AG10803 (cell line): ENCODE results near the gene UGT2A3.

Experiments used
- DNase-seq: peaks from one replicate; pipeline ENCODE4 v3.0.0; 2010; ENCODE audit warnings: low read depth
- H3K4me3 ChIP-seq: 2 replicates; pipeline ENCODE4 v1.5.1; 2011; ENCODE audit warnings: mild to moderate bottlenecking, low read length, control low read depth
- TF ChIP-seq, protein P1 (sequence below): conservative IDR thresholded peaks from 2 replicates; pipeline ENCODE4 v1.5.1; 2011; ENCODE audit warnings: mild to moderate bottlenecking, low read length, control low read depth, inconsistent platforms

The UGT2A3 gene

DNA sequence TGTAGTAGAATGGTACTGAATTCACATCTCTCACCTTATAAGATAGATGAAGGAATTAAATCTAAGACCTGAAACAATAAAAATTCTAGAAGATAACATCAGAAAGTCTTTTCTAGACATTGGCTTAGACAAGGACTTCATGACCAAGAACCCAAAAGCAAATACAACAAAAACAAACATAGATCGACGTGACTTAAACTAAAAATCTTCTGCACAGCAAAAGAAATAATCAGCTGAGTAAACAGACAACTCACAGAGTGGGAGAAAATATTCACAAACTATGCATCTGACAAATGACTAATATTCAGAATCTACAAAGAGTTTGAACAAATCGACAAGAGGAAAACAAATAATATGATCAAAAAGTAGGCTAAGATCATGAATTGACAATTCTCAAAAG is 38.8 kb downstream of the UGT2A3 start:
- H3K4me3 ChIP-seq = no peak overlapping the region
- DNase-seq = no peak
- TF ChIP-seq, protein P1, sequence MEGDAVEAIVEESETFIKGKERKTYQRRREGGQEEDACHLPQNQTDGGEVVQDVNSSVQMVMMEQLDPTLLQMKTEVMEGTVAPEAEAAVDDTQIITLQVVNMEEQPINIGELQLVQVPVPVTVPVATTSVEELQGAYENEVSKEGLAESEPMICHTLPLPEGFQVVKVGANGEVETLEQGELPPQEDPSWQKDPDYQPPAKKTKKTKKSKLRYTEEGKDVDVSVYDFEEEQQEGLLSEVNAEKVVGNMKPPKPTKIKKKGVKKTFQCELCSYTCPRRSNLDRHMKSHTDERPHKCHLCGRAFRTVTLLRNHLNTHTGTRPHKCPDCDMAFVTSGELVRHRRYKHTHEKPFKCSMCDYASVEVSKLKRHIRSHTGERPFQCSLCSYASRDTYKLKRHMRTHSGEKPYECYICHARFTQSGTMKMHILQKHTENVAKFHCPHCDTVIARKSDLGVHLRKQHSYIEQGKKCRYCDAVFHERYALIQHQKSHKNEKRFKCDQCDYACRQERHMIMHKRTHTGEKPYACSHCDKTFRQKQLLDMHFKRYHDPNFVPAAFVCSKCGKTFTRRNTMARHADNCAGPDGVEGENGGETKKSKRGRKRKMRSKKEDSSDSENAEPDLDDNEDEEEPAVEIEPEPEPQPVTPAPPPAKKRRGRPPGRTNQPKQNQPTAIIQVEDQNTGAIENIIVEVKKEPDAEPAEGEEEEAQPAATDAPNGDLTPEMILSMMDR = no peak

DNA sequence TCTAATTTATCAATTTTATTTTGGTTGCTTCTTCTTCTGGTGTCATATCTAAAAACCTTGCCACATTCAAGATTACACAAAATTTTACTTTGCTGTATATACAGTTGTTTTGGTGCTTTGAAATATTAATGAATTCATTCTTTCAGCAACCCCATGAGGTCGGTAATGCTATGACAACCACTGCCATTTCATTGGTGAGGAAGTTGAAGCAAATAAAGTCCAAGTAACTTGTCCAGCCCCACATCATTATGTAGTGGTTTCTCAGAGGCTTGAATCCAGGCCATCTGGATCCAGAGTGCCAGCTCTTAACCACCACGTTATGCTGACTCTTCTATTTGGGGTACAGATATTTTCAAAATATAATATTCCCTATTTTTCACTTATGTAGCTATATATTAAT is 42.2 kb downstream of the UGT2A3 start:
- TF ChIP-seq, protein P1 = no peak
- no peak overlapping the region for H3K4me3 ChIP-seq
- DNase-seq = no peak

DNA sequence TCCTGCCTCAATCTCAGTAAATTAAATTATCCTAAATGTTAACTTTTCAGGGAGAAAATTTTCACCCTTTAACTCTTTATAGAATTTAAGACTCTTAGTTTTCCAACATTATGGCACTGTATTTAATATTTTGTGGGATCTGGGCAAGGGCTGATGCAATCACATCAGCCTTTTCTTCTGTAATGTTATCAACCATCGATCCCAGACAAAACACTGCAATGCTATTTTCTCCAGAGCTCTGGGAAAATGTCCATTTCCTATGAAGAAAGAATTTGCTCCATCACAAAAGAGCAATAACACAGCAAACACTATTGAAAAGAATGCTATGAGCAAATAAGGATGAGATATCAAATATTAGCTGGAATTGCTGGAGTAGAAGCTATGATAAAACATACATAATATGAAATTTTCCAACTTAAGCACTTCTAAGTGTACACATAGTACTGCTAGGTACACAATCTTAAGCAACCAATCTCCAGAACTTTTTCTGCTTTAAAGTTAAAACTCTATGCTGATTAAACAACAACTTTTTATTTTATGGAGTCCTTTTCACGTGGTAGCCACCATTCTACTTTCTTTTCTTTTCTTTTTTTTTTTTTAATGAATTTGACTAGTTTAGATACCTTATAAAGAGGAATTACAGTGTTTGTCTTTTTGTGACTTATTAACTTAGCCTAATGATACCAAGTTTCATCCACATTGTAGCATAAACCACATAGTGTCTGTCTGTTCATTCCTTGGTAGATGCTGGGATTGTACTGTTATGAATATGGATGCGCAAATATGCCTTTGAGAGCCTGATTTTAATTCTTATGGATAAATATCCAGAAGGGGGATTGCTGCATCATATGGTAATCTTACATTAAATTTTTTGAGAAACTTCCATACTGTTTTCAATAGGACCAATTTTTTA is 43.6 kb downstream of the UGT2A3 start:
- TF ChIP-seq, protein P1 = no peak
- DNase-seq = no peak
- no peak overlapping the region for H3K4me3 ChIP-seq

DNA sequence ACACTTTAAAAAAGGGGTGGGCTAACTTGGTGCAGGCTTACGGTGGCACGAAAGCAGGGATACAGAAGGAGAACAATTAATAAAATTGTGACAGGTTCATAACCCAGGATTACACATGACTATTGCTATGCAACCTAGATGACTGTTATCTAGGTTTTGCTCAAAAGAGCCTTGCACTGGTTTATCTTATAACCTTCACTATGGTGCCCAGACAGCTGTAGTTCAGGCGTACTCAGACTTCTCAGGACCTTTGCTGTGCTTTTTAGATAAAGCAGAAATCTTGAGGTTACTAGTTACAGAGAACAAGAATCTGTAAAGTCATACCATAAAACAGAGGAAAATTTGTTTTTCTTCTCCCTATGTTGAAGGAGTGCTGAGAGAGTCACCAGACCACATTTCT is 44.4 kb downstream of the UGT2A3 start:
- no peak overlapping the region for H3K4me3 ChIP-seq
- no peak for DNase-seq
- TF ChIP-seq, protein P1 = no peak

DNA sequence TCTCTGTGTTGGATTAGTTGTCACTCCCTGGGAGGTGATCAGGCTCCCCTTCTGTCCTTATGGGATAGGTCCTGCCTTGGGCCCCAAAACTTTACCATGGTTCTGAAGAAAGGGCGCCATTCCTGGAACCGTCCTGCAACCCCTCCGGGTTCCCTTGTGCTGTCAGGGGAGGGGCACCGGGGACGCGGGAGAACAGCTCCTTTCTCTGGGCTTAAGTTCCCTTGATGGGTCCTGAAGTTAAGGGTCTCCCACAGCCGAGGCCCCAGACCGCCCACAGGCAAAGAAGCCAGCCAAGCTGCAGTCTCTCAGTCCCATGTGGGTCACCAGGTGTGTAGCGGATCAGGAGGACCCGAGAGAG is 44.8 kb downstream of the UGT2A3 start:
- DNase-seq = no peak
- TF ChIP-seq, protein P1 = no peak
- H3K4me3 ChIP-seq = no peak overlapping the region

DNA sequence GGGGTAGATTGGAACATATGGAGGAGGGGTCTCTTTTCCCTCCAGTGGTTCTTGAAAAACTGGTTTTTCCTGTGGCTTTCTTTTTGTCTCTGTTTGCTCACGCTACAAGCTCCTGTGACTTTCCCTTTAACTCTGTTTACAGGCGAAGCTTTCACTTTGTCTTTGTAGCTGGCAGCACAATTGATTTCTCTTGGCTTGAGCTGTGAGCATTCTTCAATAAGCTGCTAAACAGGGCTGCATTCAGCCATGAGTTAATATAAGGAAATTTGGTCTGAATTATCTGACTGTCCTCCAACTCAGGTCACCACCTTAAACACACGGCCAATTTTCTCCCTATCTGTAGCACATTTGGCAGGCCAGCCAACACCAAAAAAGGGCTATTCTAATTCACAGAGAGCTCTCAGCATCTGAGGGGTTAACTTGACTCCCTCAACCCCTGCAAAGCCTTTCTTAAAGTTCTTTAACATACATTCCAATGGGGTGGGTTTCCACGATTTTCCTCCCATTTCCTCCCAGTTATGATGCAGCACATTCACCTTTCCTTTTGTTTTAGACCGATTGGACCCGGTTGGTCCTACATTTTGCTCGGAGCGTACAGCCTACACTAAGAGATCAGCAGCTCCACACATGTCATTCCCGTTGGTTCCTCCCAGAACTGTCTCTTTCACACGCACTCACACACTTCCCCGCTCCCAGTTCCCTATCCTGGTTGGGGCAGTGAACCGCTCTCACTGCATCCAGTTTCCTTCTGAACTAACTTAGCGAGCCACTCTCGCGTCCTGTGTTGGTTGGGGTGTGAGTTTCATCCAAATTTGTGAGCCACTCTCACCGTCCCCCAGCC is 45.4 kb downstream of the UGT2A3 start:
- DNase-seq = no peak
- no peak overlapping the region for H3K4me3 ChIP-seq
- TF ChIP-seq, protein P1 = no peak
